ENCODE measurements around the gene SAMD11.
"Not testable (repeated sequence)": the region's sequence is repeated elsewhere in the genome, so short reads cannot be mapped to it uniquely, and the experiment has no call there.

SAMD11 gene

GRCh38 chr1:897226-897625, 26.5 kb upstream of the SAMD11 start:
- H3K36me3 ChIP-seq (ENCODE audit: control insufficient read depth, insufficient read depth, low read length), result no peaks in the 10 kb centered on the region
- H3K4me3 ChIP-seq (ENCODE audit: low read length), result no peak overlapping the region
- no peaks in the 10 kb centered on the region for H3K27me3 ChIP-seq (ENCODE audit: control insufficient read depth, insufficient read depth, low read length)
- H3K9ac ChIP-seq (ENCODE audit: low read length), result no peak overlapping the region
- H3K4me1 ChIP-seq (ENCODE audit: control insufficient read depth, insufficient read depth, low read length), result no peaks in the 10 kb centered on the region
- H3K9me3 ChIP-seq (ENCODE audit: control insufficient read depth, low read length), result no peaks in the 10 kb centered on the region

- not testable (repeated sequence) for H3K4me1 ChIP-seq (ENCODE audit: control insufficient read depth, insufficient read depth, low read length); H3K9ac ChIP-seq (ENCODE audit: low read length); H3K9me3 ChIP-seq (ENCODE audit: control insufficient read depth, low read length); H3K36me3 ChIP-seq (ENCODE audit: control insufficient read depth, insufficient read depth, low read length); H3K27me3 ChIP-seq (ENCODE audit: control insufficient read depth, insufficient read depth, low read length); H3K4me3 ChIP-seq (ENCODE audit: low read length)
Measured at GRCh38 chr1:897951-898350, 25.8 kb upstream of the SAMD11 start.

- no peaks in the 10 kb centered on the region for H3K4me1 ChIP-seq (ENCODE audit: control insufficient read depth, insufficient read depth, low read length)
- H3K9me3 ChIP-seq (ENCODE audit: control insufficient read depth, low read length), result no peaks in the 10 kb centered on the region
- no peak overlapping the region for H3K9ac ChIP-seq (ENCODE audit: low read length)
- H3K27me3 ChIP-seq (ENCODE audit: control insufficient read depth, insufficient read depth, low read length), result no peaks in the 10 kb centered on the region
- no peak overlapping the region for H3K4me3 ChIP-seq (ENCODE audit: low read length)
- H3K36me3 ChIP-seq (ENCODE audit: control insufficient read depth, insufficient read depth, low read length), result no peaks in the 10 kb centered on the region
Measured at GRCh38 chr1:899636-900317, 23.9 kb upstream of the SAMD11 start.

- H3K9ac ChIP-seq (ENCODE audit: low read length), result no peak overlapping the region
- H3K27me3 ChIP-seq (ENCODE audit: control insufficient read depth, insufficient read depth, low read length), result peaks cover 14% of the 10 kb centered on the region
- no peak overlapping the region for H3K4me3 ChIP-seq (ENCODE audit: low read length)
- H3K36me3 ChIP-seq (ENCODE audit: control insufficient read depth, insufficient read depth, low read length), result no peaks in the 10 kb centered on the region
- peaks cover 10% of the 10 kb centered on the region for H3K4me1 ChIP-seq (ENCODE audit: control insufficient read depth, insufficient read depth, low read length)
- no peaks in the 10 kb centered on the region for H3K9me3 ChIP-seq (ENCODE audit: control insufficient read depth, low read length)
Measured at GRCh38 chr1:901108-901859, 22.4 kb upstream of the SAMD11 start.

GRCh38 chr1:902802-903201, 20.9 kb upstream of the SAMD11 start:
- no peak overlapping the region for H3K4me3 ChIP-seq (ENCODE audit: low read length)
- H3K27me3 ChIP-seq (ENCODE audit: control insufficient read depth, insufficient read depth, low read length), result peaks cover 25% of the 10 kb centered on the region
- H3K4me1 ChIP-seq (ENCODE audit: control insufficient read depth, insufficient read depth, low read length), result peaks cover 19% of the 10 kb centered on the region
- no peaks in the 10 kb centered on the region for H3K36me3 ChIP-seq (ENCODE audit: control insufficient read depth, insufficient read depth, low read length)
- H3K9me3 ChIP-seq (ENCODE audit: control insufficient read depth, low read length), result no peaks in the 10 kb centered on the region
- no peak overlapping the region for H3K9ac ChIP-seq (ENCODE audit: low read length)

- peaks cover 28% of the 10 kb centered on the region for H3K27me3 ChIP-seq (ENCODE audit: control insufficient read depth, insufficient read depth, low read length)
Measured at GRCh38 chr1:903305-903704, 20.4 kb upstream of the SAMD11 start.

GRCh38 chr1:903721-904271, 19.9 kb upstream of the SAMD11 start:
- Histone ChIP-seq H3K4me3 (ENCODE audit: low read length) (no peak overlapping the region), H3K9ac (ENCODE audit: low read length) (no peak overlapping the region), H3K9me3 (ENCODE audit: control insufficient read depth, low read length) (no peaks in the 10 kb centered on the region), H3K36me3 (ENCODE audit: control insufficient read depth, insufficient read depth, low read length) (no peaks in the 10 kb centered on the region), H3K4me1 (ENCODE audit: control insufficient read depth, insufficient read depth, low read length) (peaks cover 19% of the 10 kb centered on the region), H3K27me3 (ENCODE audit: control insufficient read depth, insufficient read depth, low read length) (peaks cover 28% of the 10 kb centered on the region)

More at GRCh38 chr1:903305-903704, 20.4 kb upstream of the SAMD11 start:
- no peak overlapping the region for H3K9ac ChIP-seq (ENCODE audit: low read length)
- peaks cover 19% of the 10 kb centered on the region for H3K4me1 ChIP-seq (ENCODE audit: control insufficient read depth, insufficient read depth, low read length)
- no peak overlapping the region for H3K4me3 ChIP-seq (ENCODE audit: low read length)
- no peaks in the 10 kb centered on the region for H3K36me3 ChIP-seq (ENCODE audit: control insufficient read depth, insufficient read depth, low read length)
- H3K9me3 ChIP-seq (ENCODE audit: control insufficient read depth, low read length), result no peaks in the 10 kb centered on the region

GRCh38 chr1:904310-904950, 19.3 kb upstream of the SAMD11 start:
- Histone ChIP-seq H3K27me3 (ENCODE audit: control insufficient read depth, insufficient read depth, low read length) (peaks cover 28% of the 10 kb centered on the region), H3K9me3 (ENCODE audit: control insufficient read depth, low read length) (no peaks in the 10 kb centered on the region), H3K36me3 (ENCODE audit: control insufficient read depth, insufficient read depth, low read length) (no peaks in the 10 kb centered on the region), H3K4me3 (ENCODE audit: low read length) (no peak overlapping the region), H3K9ac (ENCODE audit: low read length) (no peak overlapping the region), H3K4me1 (ENCODE audit: control insufficient read depth, insufficient read depth, low read length) (peaks cover 19% of the 10 kb centered on the region)

GRCh38 chr1:905071-905749, 18.5 kb upstream of the SAMD11 start:
- Histone ChIP-seq H3K9me3 (ENCODE audit: control insufficient read depth, low read length) (no peaks in the 10 kb centered on the region), H3K4me1 (ENCODE audit: control insufficient read depth, insufficient read depth, low read length) (peaks cover 20% of the 10 kb centered on the region), H3K4me3 (ENCODE audit: low read length) (no peak overlapping the region), H3K27me3 (ENCODE audit: control insufficient read depth, insufficient read depth, low read length) (peaks cover 30% of the 10 kb centered on the region), H3K36me3 (ENCODE audit: control insufficient read depth, insufficient read depth, low read length) (no peaks in the 10 kb centered on the region), H3K9ac (ENCODE audit: low read length) (no peak overlapping the region)

GRCh38 chr1:905811-906599, 17.7 kb upstream of the SAMD11 start:
- Histone ChIP-seq H3K27me3 (ENCODE audit: control insufficient read depth, insufficient read depth, low read length) (peaks cover 38% of the 10 kb centered on the region), H3K9me3 (ENCODE audit: control insufficient read depth, low read length) (no peaks in the 10 kb centered on the region), H3K9ac (ENCODE audit: low read length) (no peak overlapping the region), H3K36me3 (ENCODE audit: control insufficient read depth, insufficient read depth, low read length) (no peaks in the 10 kb centered on the region), H3K4me3 (ENCODE audit: low read length) (no peak overlapping the region), H3K4me1 (ENCODE audit: control insufficient read depth, insufficient read depth, low read length) (peaks cover 28% of the 10 kb centered on the region)
